Measurements from ENCODE around the gene GPRIN2. TPM values are rescaled to one million over a fixed set of nuclear protein-coding genes. Genes with fewer than 3 reads are reported as not detected.
"Not testable (repeated sequence)": the region's sequence is repeated elsewhere in the genome, so short reads cannot be mapped to it uniquely, and the experiment has no call there.

The GPRIN2 gene
- total RNA-seq, 1 donor from 2014 or later: 9.1 TPM

DNA sequence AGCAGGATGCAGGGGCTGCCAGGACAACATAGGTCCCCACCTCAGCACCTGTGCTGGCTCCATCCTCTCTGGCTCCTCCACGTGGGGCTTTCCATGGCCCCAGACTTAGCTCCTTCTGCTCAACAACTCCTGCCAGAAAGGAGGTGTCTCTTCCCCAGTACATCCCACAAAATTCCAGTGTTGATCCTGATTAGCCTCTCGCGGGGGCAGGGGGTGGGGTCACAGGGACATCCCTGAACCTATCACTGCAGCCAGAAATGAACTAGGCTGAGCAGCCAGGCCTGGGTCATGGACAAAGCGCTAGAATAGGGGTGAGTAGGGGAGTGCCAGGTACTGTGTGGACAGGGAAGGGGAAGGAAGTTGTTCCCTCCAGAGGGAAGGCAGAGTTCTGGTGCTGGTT is 17.4 kb upstream of the GPRIN2 start:
- H3K4me3 ChIP-seq (ENCODE audit: low read depth, low read length); DNase-seq (ENCODE audit: low read depth): not testable (repeated sequence)

DNA sequence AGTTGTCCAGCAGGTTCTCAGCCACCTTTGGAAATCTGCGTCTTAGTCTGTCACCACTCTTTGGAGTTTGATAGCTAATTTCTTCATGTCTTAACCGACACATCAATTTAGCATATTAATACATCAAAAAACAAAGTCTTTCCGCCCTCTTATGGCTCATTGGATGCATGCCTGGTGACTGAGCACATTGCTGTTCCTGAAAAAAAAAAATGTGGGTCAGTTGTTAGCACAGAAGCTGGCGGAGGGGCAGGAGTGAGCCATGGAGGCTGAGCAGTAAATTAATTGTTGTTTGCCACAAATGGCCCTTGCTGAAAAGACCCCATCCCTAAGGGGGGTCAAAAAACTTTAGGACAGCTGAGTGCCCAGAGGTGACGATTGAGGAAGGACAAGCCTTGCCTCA is 16.9 kb upstream of the GPRIN2 start:
- not testable (repeated sequence) for DNase-seq (ENCODE audit: low read depth); H3K4me3 ChIP-seq (ENCODE audit: low read depth, low read length)

DNA sequence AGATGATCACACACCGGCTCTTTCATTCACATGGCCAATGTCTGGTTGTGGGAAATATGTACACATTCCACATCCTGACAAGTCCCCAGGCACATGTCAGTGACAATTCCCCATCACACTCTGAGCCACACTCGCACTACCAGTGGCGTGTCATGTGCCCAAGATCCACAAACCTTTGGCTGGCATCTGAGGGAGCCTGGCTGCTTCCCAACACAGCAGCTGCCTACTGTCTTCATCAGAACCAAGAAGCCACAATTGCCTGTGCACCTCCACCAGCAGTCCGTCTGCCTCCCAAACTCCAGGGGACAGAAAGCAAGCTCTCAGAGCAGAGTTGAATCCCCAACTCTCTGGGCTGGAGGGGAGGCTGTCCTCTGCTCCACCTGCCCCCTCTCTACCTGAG is 16.3 kb upstream of the GPRIN2 start:
- not testable (repeated sequence) for DNase-seq (ENCODE audit: low read depth); H3K4me3 ChIP-seq (ENCODE audit: low read depth, low read length)

DNA sequence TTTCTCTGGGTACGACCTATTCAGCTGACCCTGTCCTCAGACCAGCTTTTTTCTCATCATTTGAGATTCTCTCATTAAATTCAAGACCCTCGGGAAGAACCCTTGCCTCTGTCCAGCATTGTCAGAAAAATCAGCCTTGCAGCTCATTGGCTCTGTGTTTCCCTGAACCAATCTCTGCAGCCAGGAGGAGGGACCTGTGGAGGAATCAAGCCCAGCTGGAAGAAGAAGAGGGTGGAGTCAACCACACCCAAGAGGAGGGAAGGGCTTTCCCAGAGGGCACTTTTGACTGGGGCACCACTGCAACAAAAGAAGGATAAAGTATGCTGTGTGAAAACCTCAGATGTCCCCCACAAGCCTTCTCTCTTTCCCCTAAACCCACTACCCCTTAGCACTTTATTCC is 14.2 kb upstream of the GPRIN2 start:
- not testable (repeated sequence) for DNase-seq (ENCODE audit: low read depth)

GRCh38 chr10:46567151-46567550 is 10.7 kb upstream of the GPRIN2 start:
- not testable (repeated sequence) for H3K4me3 ChIP-seq (ENCODE audit: low read depth, low read length); DNase-seq (ENCODE audit: low read depth)

More for the DNA sequence above, 14.2 kb upstream of the GPRIN2 start:
- H3K4me3 ChIP-seq (ENCODE audit: low read depth, low read length): not testable (repeated sequence)

DNA sequence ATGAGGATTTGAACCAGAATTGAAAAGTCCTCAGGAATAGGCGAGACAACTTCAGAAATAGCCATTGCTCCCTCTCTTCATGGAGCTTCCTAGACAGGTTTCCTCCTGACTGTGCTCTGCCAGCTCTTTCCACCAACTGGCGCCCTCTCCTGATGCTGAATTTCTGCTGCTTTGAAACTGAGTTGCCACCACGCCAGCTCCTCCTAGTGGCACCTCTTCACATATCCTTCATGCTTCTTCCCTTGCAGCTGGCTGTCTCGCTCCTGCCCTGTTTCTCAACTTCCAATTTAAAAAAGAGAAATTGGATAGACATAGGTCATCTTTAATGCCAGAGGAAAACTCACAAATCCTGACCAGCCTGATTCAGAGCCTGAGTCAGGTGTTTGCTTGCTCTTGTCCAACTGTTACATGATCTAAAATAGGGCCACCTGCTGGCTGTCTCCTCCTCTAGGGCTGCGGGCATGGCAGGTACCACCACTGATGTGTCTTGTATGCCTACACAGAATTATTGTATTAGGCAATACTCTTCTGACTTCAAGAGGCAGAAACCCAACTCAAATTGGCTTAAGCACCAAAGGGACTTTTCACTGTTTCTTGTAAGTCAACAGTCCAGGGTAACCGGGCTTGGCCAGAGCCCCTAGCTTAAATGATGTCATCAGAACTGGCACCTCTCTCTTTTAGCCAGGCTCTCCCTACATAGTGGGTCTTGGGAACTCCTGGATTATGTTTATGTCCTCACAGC is 9.3 kb upstream of the GPRIN2 start:
- not testable (repeated sequence) for H3K4me3 ChIP-seq (ENCODE audit: low read depth, low read length)
- peak; percentile 67 for TF ChIP-seq CTCF (conservative IDR thresholded peaks at IDR 0.05; ENCODE audit: low read depth, low read length)
- peak; percentile 29 for DNase-seq (ENCODE audit: low read depth)

DNA sequence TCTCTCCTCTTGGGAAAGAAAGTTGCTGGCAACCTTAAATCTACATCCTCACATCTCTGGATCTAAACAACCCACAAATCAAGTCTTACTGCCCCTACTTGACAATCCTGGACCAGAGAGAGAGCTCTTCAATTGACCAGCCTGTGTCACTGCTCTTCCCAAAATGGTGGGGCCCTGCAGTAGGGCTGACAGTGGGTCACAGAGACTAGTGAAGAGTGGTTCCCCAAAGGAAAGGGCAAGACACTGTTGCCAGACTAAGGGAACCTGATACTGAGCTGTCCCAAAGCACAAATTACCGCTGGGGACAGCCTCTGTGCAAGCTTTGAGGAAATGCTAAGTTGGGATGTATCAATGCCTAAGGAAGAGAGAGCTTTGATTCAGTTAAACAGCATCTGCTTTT is 4.5 kb upstream of the GPRIN2 start:
- no peak for TF ChIP-seq CTCF (conservative IDR thresholded peaks at IDR 0.05; ENCODE audit: low read depth, low read length)
- DNase-seq (ENCODE audit: low read depth): no peak
- H3K4me3 ChIP-seq (ENCODE audit: low read depth, low read length): no peak overlapping the region

GRCh38 chr10:46560381-46560780 is 3.9 kb upstream of the GPRIN2 start:
- no peak overlapping the region for H3K4me3 ChIP-seq (ENCODE audit: low read depth, low read length)
- TF ChIP-seq CTCF (conservative IDR thresholded peaks at IDR 0.05; ENCODE audit: low read depth, low read length): no peak
- DNase-seq (ENCODE audit: low read depth): no peak

DNA sequence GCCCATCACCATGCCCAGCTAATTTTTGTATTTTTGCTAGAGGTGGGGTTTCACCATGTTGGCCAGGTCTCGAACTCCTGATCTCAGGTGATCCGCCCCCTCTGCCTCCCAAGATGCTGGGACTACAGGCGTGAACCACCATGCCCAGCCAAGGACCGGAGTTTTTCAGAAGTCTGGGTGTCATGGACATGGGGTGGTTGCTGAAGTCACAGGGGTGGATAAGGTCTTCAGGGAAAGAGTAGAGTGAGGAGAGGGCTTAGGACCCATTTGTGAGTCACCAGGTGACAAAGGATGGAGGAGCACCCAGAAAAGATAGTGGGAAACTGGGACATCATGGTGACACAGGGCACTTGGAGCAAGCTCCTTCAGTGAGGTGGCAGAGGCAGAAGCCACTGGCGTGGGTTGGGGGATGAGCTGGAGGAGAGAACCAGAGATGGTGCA is 2.8 kb upstream of the GPRIN2 start:
- DNase-seq (ENCODE audit: low read depth): no peak
- no peak for TF ChIP-seq CTCF (conservative IDR thresholded peaks at IDR 0.05; ENCODE audit: low read depth, low read length)

More for the DNA sequence above, 2.8 kb upstream of the GPRIN2 start:
- H3K4me3 ChIP-seq (ENCODE audit: low read depth, low read length): no peak overlapping the region
